ENCODE data around the gene ANGPT4.

DNA sequence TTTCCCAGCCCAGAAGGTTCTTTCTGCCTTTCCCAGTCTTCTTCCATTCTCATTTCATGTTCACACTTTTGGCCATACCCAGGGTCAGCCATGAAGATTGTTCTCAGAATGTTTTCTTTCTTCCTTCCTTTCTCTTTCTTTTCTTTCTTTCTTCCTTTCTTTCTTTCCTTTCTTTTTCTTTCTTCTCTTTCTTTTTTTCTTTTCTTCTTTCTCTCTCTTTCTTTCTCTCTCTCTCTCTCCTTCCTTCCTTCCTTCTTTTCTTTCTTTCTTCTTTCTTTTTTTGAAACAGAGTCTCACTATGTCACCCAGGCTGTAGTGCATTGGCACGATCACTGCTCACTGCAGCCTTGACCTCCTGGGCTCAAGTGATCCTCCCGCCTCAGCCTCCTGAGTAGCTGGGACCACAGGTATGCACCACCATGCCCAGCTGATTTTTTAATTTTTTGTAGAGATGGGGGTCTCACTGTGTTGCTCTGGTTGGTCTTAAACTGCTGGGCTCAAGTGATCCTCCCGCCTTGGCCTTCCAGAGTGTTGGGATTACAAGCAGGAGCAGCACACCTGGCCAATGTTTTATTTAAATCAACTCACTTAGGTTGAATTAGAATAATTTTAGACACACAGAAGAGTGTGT is 95.7 kb downstream of the ANGPT4 start:
- TF ChIP-seq, protein P1, sequence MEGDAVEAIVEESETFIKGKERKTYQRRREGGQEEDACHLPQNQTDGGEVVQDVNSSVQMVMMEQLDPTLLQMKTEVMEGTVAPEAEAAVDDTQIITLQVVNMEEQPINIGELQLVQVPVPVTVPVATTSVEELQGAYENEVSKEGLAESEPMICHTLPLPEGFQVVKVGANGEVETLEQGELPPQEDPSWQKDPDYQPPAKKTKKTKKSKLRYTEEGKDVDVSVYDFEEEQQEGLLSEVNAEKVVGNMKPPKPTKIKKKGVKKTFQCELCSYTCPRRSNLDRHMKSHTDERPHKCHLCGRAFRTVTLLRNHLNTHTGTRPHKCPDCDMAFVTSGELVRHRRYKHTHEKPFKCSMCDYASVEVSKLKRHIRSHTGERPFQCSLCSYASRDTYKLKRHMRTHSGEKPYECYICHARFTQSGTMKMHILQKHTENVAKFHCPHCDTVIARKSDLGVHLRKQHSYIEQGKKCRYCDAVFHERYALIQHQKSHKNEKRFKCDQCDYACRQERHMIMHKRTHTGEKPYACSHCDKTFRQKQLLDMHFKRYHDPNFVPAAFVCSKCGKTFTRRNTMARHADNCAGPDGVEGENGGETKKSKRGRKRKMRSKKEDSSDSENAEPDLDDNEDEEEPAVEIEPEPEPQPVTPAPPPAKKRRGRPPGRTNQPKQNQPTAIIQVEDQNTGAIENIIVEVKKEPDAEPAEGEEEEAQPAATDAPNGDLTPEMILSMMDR (IDR thresholded peaks at IDR 0.05) = no peak
- TF ChIP-seq POLR2A (IDR thresholded peaks at IDR 0.05) = no peak
